C4-2B (cell line): ENCODE data around the gene EPHA2.
"Not testable (repeated sequence)": the region's sequence is repeated elsewhere in the genome, so short reads cannot be mapped to it uniquely, and the experiment has no call there.

Source experiments
- H3K27ac ChIP-seq: fragments of 450-650 bp; 2 replicates; pipeline ENCODE4 v1.5.1; 2017
- ZFX ChIP-seq: fragments of 450-650 bp; IDR thresholded peaks from 2 replicates; pipeline ENCODE4 v1.6.1; 2017
- TF ChIP-seq, protein P1 (sequence below): fragments of 450-650 bp; conservative IDR thresholded peaks from 2 replicates; pipeline ENCODE4 v1.5.1; 2017; ENCODE audit warnings: mild to moderate bottlenecking

Gene EPHA2

GRCh38 chr1:16112596-16113555, 43.0 kb downstream of the EPHA2 start:
- no peak for TF ChIP-seq ZFX
- TF ChIP-seq, protein P1, sequence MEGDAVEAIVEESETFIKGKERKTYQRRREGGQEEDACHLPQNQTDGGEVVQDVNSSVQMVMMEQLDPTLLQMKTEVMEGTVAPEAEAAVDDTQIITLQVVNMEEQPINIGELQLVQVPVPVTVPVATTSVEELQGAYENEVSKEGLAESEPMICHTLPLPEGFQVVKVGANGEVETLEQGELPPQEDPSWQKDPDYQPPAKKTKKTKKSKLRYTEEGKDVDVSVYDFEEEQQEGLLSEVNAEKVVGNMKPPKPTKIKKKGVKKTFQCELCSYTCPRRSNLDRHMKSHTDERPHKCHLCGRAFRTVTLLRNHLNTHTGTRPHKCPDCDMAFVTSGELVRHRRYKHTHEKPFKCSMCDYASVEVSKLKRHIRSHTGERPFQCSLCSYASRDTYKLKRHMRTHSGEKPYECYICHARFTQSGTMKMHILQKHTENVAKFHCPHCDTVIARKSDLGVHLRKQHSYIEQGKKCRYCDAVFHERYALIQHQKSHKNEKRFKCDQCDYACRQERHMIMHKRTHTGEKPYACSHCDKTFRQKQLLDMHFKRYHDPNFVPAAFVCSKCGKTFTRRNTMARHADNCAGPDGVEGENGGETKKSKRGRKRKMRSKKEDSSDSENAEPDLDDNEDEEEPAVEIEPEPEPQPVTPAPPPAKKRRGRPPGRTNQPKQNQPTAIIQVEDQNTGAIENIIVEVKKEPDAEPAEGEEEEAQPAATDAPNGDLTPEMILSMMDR: no peak
- no peak overlapping the region for H3K27ac ChIP-seq

GRCh38 chr1:16111771-16112595, 43.9 kb downstream of the EPHA2 start:
- TF ChIP-seq, protein P1: no peak
- no peak for TF ChIP-seq ZFX
- no peak overlapping the region for H3K27ac ChIP-seq

- TF ChIP-seq, protein P1: no peak
- TF ChIP-seq ZFX: no peak
Observed at GRCh38 chr1:16110884-16111283, 45.0 kb downstream of the EPHA2 start.

DNA sequence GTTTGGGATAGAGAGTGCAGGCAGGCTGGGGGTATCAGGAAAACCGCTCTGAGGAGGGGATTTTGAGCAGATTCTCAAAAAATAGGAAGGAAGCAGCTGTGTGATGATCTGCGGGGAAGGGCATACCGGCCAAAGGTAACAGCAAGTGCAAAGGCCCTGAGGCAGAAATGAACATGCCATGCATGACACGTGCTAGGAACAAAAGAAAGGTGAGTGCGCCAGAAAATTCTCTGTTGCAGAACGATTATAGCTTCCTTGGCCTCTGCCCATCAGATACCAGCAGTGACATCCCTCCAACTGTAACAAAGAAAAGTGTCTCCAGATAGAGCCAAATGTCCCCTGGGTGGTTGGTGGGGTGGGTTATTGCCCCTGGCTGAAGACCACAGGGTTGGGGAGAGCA, 45.4 kb downstream of the EPHA2 start:
- TF ChIP-seq ZFX: no peak
- TF ChIP-seq, protein P1: no peak
- H3K27ac ChIP-seq: no peak overlapping the region

More at GRCh38 chr1:16110884-16111283, 45.0 kb downstream of the EPHA2 start:
- no peak overlapping the region for H3K27ac ChIP-seq

DNA sequence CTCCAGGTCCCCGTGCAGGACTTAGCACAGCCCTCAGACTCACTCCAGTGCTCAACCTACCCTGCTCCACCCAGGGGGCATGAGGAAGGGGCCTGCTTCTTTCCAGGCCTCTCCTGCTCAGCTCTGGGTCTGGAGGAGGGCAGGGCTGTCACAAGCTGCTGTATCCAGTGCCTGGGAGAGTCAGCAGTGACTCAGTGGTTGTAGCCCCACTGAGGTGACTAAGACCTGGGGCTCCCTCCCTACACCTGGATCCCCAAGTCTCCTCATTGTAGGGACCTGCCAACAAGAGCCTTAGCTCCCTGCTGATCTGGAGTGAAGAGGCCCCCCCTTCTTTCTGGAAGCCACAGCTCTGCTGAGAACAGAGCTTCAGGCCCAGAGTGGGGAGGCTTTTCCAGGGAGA, 46.3 kb downstream of the EPHA2 start:
- no peak for TF ChIP-seq ZFX
- TF ChIP-seq, protein P1: no peak
- H3K27ac ChIP-seq: no peak overlapping the region

DNA sequence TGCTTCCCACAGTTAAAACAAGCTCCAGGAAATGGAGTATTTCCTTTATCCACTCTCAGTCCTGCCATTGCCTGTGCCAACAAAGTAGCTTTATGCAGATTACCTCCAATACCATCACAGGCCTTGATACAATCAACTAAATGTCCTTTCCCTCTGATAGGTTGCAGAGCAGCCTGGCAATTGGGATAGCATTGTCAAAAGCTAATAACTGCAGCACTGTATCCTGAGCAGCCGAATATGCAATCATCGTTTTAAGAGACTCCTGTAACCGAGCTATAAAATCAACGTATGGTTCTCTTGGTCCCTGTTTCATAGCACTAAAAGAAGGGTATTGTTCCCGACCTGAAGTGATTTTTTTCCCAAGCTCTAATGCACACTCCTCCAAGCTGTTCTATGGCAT, 48.8 kb downstream of the EPHA2 start:
- not testable (repeated sequence) for H3K27ac ChIP-seq

- no peak overlapping the region for H3K27ac ChIP-seq
- TF ChIP-seq, protein P1: no peak
- no peak for TF ChIP-seq ZFX
Observed at GRCh38 chr1:16101623-16102022, 54.2 kb downstream of the EPHA2 start.
